NCI-H446 treated with DMSO at 0.1 percent for 48 hours (cell line): ENCODE data around the gene MFF.

ENCODE experiments used
- DNase-seq: peaks from one replicate; lab custom pipeline; 2025; lab: John Stamatoyannopoulos, UW

The MFF gene

DNA sequence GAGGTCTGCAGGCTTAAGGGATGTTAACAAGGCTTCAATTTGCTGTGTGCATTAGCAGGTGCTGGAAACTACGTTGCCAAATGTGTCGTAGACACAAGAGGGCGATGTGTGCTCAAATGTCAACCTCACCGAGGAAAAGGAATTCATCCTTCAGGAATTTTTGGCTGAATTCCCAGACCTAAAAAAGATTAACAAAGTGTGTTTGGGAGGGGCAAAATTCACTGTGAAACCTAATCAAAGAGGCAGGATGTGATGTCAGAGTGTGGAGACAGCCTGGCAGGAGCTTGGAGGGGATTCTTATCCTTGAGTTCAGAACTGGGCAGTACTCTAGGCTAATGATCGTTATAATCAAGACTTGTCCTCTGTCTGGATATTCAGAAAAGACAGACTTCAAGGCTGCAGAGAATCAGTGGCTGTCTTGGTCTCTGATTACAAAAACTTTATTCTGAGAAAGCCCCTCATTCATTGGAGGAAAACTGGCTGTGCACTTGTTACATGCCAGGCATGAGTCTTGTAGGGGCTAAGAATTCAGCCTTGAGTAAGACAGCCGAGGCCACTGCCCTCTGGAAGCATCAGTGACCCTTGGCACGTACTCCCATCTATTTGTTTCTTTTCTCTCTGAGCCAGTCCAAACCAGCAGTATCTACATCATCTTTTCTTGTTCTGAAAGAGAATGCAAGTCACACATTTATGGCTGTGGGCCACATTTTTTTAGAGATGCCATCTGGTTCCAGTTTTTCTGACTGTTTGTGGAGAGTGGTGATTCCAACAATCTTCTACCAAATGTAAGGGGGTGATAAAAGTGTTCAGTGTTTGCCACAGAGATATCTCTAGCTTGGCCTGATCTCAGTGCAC lies 81.4 kb downstream of the MFF start:
- DNase-seq: peak; percentile 82
